Measurements from ENCODE around the gene TNIP3.

Gene TNIP3

DNA sequence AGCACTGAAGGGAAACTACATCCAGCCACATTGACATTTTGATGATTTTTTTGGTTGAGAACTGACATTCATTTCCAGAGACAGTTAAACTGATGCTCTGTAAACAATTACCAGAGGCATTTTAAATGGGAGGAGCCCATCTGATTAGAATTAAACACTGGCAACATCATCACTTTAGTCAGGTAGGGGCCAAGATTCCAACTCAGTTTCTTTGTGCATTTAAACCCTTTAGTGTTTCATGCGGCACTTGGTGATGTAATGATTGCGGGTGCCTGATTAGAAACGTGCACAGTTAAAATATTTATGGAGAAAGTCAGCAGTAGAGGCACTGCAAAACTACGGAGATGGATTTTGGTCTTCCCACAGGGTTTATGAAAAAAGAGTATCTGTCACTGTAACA lies 16.1 kb downstream of the TNIP3 start:
- H3K4me3 ChIP-seq: no peak overlapping the region

DNA sequence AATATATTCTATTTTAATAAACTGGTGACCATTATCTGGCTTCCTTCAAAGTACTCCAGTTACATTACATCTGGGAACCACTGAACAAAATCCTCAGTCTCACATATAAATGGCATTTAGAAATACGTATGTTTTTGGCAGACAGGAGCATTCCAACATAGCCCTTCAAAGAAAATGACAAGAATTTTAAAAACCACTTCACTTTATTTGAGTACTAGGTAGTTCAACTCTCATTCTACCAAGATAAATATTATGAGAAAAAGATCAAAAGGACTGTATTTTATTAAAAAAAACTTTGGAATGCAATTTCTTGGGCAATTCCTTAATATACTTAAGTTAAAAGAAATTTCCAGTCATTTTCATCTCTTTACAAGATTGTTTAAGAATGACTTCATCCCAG lies 17.6 kb downstream of the TNIP3 start:
- Histone ChIP-seq H3K4me3 (no peak overlapping the region), H3K27ac (no peak overlapping the region)
- TF ChIP-seq, protein P1, sequence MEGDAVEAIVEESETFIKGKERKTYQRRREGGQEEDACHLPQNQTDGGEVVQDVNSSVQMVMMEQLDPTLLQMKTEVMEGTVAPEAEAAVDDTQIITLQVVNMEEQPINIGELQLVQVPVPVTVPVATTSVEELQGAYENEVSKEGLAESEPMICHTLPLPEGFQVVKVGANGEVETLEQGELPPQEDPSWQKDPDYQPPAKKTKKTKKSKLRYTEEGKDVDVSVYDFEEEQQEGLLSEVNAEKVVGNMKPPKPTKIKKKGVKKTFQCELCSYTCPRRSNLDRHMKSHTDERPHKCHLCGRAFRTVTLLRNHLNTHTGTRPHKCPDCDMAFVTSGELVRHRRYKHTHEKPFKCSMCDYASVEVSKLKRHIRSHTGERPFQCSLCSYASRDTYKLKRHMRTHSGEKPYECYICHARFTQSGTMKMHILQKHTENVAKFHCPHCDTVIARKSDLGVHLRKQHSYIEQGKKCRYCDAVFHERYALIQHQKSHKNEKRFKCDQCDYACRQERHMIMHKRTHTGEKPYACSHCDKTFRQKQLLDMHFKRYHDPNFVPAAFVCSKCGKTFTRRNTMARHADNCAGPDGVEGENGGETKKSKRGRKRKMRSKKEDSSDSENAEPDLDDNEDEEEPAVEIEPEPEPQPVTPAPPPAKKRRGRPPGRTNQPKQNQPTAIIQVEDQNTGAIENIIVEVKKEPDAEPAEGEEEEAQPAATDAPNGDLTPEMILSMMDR (IDR thresholded peaks at IDR 0.05): no peak
- no peak for DNase-seq (ENCODE audit: low spot score)

More for the DNA sequence above, 16.1 kb downstream of the TNIP3 start:
- DNase-seq (ENCODE audit: low spot score): no peak
- TF ChIP-seq, protein P1 (IDR thresholded peaks at IDR 0.05): no peak
- no peak overlapping the region for H3K27ac ChIP-seq

- TF ChIP-seq, protein P1 (IDR thresholded peaks at IDR 0.05): no peak
- H3K27ac ChIP-seq: no peak overlapping the region
- DNase-seq (ENCODE audit: low spot score): no peak
- H3K4me3 ChIP-seq: no peak overlapping the region
Measured at GRCh38 chr4:121145430-121145829, 18.7 kb downstream of the TNIP3 start.

DNA sequence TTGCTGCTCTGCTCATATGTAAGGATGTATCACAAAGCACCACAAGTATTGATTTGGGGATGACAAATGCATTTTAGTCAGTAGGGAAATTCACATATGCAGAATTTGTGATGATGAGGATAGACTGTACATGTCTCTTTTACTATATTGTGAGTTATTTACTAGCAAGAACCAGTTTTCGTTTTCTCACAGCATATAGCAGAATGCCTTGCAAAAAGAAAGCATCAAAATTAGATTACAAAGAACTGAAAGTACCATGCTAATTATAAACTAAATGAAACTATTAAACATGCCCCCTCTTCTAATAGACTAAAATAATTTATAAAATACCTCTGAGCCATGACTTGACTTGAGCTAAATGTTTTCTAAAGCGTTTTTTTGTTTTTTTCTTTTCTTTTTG lies 20.1 kb downstream of the TNIP3 start:
- TF ChIP-seq, protein P1 (IDR thresholded peaks at IDR 0.05): no peak
- Histone ChIP-seq H3K4me3 (no peak overlapping the region), H3K27ac (no peak overlapping the region)
- DNase-seq (ENCODE audit: low spot score): no peak

DNA sequence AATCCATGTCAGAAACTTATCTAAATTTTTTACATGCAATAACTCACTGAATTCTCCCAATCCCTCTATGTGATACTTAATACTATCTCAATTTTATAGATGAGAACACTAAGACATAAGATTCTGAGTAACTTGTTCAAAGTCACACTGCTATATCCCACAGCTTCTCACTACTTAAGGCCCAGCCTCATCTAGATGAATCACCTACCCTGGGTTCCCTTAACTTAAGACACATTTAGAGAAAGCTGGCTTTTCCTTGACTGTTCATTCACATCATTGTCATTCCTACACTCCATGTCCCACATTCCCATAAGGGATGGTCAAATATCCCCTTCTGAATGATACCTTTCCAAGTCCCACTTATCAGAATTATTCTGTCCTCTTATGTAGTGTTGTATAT lies 21.0 kb downstream of the TNIP3 start:
- DNase-seq (ENCODE audit: low spot score): no peak

GRCh38 chr4:121140716-121141460 lies 23.2 kb downstream of the TNIP3 start:
- Histone ChIP-seq H3K27ac (no peak overlapping the region), H3K4me3 (no peak overlapping the region)
- TF ChIP-seq, protein P1 (IDR thresholded peaks at IDR 0.05): no peak
- DNase-seq (ENCODE audit: low spot score): no peak

More for the DNA sequence above, 21.0 kb downstream of the TNIP3 start:
- H3K27ac ChIP-seq: no peak overlapping the region
- TF ChIP-seq, protein P1 (IDR thresholded peaks at IDR 0.05): no peak
- no peak overlapping the region for H3K4me3 ChIP-seq

GRCh38 chr4:121139533-121140222 lies 24.4 kb downstream of the TNIP3 start:
- DNase-seq (ENCODE audit: low spot score): no peak
- no peak overlapping the region for H3K27ac ChIP-seq

More at GRCh38 chr4:121139533-121140222, 24.4 kb downstream of the TNIP3 start:
- TF ChIP-seq, protein P1 (IDR thresholded peaks at IDR 0.05): no peak
- no peak overlapping the region for H3K4me3 ChIP-seq

All from coronary artery (tissue), 2 donors.